22Rv1 (cell line): Measurements from ENCODE around the gene VASH1.

Experiments
- H3K27ac ChIP-seq: fragments of 450-650 bp; 2 replicates; pipeline ENCODE4 v1.5.1; 2017
- ZFX ChIP-seq: fragments of 450-650 bp; IDR thresholded peaks from 2 replicates; pipeline ENCODE4 v1.6.1; 2017; ENCODE audit warnings: antibody characterized with exemption, borderline replicate concordance
- TF ChIP-seq, protein P1 (sequence below): fragments of 450-650 bp; IDR thresholded peaks from 2 replicates; pipeline ENCODE4 v1.5.1; 2017; ENCODE audit warnings: mild to moderate bottlenecking

Gene VASH1

DNA sequence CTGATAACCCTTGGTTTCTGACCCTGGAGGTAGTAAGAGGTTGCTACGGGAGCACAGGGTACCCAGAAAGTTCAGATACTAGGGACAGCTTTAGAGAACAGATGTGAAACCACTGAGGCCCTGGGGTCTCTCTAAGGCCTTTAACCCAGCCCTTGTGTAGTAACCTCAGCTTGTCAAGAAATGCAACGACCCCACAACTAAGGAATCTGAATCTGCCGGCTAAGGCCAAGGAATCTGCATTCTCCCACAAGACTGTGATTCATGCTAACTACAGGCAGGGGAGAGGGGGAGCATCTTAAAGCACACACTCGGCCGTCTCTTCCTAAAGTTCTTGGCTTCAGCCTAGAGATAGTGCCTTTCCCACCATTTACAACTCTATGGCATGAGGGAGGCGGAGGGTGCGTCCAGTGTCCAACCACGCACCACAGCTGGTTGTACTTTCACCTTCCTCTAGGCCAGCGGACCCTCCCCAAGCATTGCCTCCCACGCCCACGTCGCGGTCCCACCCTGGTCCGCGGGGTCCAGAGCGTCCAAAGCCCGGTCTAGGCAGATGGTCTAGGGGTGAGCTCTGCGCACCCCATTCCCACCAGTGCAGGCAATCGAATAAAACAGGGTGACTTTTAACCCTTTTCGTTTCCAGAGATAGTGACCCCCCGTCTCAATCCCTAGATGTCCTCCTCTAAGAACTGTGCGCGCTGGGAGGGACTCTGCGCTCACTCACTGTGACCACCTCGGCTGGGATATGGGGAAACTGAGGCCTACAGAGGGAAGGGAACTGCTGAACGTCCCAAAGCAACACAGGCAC lies 735 bp upstream of the VASH1 start:
- H3K27ac ChIP-seq = no peak overlapping the region
- TF ChIP-seq, protein P1, sequence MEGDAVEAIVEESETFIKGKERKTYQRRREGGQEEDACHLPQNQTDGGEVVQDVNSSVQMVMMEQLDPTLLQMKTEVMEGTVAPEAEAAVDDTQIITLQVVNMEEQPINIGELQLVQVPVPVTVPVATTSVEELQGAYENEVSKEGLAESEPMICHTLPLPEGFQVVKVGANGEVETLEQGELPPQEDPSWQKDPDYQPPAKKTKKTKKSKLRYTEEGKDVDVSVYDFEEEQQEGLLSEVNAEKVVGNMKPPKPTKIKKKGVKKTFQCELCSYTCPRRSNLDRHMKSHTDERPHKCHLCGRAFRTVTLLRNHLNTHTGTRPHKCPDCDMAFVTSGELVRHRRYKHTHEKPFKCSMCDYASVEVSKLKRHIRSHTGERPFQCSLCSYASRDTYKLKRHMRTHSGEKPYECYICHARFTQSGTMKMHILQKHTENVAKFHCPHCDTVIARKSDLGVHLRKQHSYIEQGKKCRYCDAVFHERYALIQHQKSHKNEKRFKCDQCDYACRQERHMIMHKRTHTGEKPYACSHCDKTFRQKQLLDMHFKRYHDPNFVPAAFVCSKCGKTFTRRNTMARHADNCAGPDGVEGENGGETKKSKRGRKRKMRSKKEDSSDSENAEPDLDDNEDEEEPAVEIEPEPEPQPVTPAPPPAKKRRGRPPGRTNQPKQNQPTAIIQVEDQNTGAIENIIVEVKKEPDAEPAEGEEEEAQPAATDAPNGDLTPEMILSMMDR = no peak
- no peak for TF ChIP-seq ZFX

DNA sequence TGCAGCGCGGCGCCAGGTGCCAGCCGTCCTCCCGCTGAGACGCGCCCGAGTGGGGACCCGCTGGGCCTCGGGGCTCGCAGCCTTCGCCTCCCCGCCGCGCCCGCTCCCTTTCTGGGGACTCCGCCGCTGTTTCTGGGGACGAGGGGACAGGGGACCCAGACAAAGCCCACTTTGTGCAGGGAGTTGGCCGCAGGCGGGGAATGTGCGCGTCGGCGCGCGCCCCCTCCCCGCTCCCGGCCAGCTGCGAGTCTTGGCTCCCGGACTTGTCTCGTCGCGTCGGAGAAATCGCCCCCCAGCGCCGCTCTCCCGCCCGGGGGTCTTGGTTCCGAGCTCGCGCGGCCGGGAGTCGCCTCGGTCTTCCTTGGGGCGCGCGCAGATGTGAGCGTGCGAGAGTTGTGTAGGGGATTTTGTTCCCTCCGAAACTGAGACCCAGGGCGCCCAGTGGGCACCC lies 717 bp downstream of the VASH1 start:
- TF ChIP-seq ZFX = no peak
- TF ChIP-seq, protein P1 = no peak
- H3K27ac ChIP-seq = no peak overlapping the region

DNA sequence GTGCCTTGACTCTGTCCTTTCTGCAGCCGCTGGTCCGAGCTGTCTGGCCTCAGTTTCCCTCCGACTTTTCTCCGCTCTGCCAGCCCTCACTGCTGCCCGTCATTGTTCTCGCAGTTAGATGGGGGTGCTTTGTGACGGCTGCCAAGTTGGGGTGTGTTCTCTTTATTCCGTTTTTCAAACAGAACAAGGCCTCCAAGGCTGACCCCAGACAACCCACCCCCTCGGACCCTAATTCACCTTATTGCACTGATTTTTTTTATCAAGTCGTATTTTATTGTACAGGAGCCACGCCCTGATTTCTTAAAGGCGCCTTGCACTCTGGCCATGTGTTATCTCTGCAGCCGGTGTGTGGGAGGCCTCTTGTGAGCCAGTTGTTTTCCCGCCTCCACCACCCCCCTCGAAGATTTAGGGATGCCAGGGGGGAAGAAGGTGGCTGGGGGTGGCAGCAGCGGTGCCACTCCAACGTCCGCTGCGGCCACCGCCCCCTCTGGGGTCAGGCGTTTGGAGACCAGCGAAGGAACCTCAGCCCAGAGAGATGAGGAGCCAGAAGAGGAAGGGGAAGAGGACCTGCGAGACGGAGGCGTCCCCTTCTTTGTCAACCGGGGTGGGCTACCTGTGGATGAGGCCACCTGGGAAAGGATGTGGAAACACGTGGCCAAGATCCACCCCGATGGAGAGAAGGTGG lies 1.3 kb downstream of the VASH1 start:
- TF ChIP-seq, protein P1 = no peak
- TF ChIP-seq ZFX = no peak
- no peak overlapping the region for H3K27ac ChIP-seq

DNA sequence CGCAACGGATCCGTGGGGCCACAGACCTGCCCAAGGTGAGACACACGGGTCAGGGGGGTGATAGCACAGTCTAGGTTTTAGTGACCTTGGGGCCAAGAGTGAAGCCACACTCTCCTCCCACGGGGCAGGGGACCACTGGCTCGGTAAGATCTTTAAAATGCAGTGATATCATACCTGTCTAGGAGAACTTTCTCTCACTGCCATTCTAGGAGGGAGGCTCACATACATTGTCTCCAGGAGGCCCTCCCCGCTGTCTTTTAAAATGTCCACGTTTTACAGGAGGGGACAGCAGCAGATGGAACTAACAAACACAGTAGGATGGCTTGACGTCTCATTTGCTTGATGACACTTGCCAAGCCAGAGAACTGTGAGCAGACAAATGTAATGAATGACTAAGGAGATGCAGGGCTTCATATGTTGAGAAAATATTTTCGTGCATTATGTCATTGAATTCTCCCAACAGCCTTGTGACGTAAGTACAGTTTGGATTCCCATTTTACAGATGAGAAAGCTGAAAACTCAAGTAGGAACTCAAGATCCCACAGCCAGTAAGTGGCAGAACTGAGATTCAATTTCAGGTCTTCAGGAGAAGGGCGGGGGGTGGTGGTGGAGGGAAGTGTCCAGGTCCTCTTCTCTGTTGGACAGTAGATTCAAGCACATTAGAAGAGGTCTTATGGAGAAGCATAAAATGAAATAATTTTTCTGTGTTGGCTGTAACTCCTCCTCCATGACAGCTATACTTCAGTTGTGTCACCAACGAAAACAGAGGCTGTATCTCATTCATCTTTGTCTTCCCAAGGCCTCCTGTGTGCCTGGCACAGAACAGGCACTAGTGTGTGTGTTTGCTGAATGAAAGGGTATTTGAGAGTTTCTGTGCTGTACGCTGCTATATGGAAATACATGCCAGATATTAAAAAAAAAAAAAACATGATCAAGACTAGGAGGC lies 2.1 kb downstream of the VASH1 start:
- H3K27ac ChIP-seq = no peak overlapping the region
- TF ChIP-seq ZFX = no peak
- TF ChIP-seq, protein P1 = no peak

DNA sequence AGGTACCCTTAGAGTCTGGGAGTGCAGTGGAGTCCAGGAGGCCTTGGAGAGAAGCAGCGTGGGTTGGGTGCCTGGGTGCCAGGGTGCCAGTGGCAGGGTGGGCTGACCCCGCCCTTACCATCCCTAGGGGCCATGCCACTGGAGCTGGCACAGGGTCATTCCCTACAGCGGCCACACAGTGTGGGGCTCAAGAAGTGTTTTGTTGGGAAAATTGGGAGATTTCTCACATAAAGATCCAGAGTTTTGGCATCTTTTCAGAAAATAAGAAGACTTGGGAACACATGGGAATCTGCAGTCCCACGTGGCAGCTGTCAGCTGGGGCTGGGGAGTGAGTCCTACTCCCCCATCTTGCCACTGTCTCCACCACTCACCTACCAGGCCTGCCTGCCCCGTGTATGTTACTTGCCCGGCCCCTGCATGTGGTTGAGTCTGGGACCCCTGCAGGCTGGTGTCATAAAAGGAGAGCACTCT lies 4.2 kb downstream of the VASH1 start:
- H3K27ac ChIP-seq = no peak overlapping the region
- TF ChIP-seq, protein P1 = no peak
- no peak for TF ChIP-seq ZFX

DNA sequence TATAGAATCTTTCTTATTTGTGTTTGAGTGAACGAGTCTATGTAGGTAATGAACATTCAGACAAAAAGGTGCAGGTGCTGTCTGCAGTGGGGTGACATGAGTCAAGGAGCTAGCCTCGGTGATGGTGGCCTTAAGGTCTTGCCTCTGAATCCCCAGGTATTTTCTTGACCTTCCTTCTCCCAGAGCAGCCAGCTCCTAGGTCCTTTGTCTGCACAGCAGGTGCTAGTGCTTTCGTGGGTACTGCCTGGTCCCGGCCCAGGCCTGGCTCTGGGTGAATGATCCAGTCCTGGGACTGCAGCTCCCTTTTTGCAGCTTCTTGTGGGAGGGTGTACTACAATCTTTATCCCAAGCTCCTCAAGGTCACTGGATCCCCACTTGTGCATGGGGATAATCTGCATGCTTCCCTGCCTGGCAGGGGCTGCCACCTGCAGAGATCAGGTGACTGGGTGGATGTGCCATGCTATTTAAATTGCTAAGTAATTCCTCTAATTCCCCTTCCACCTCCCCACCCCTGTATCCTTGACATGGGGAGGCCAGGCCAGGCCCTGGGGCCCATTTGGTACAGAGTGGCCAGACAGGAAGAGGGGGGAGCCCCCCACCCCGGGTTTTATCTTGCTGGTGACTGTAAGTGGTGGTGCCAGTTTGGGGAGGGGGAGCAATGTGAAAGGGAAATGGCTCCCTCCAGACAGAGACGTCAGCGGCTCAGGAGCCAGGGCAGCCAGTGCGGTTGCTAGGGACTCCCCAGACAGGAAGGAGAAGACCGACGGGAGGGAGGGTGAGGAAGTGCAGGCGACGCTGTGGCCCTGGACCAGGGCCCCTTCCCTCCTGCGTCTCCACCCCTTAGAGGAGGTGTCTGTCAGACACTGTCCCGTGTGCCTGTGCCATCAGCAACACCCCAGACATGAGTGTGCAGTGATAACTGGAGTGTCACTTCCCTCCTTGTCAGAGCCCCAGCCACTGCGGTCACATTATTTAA lies 6.7 kb downstream of the VASH1 start:
- H3K27ac ChIP-seq = no peak overlapping the region
- no peak for TF ChIP-seq ZFX
- TF ChIP-seq, protein P1 = no peak
